ENCODE results near the gene FAM234A.
"Not testable (repeated sequence)": the region's sequence is repeated elsewhere in the genome, so short reads cannot be mapped to it uniquely, and the experiment has no call there.

The FAM234A gene

GRCh38 chr16:230949-231348 lies 3.7 kb upstream of the FAM234A start:
- no peak for DNase-seq

- DNase-seq = no peak
These were observed 5.3 kb downstream of the FAM234A start for GRCh38 chr16:239948-240277.

- DNase-seq = no peak
These were observed 5.9 kb downstream of the FAM234A start for GRCh38 chr16:240559-240958.

GRCh38 chr16:242281-242680 lies 7.7 kb downstream of the FAM234A start:
- no peak for DNase-seq

GRCh38 chr16:243348-243747 lies 8.7 kb downstream of the FAM234A start:
- no peak for DNase-seq

GRCh38 chr16:245105-245504 lies 10.5 kb downstream of the FAM234A start:
- no peak for DNase-seq

GRCh38 chr16:247027-247426 lies 12.4 kb downstream of the FAM234A start:
- DNase-seq = no peak

- no peak for DNase-seq
These were observed 14.8 kb downstream of the FAM234A start for GRCh38 chr16:249431-249830.

GRCh38 chr16:252366-253337 lies 18.0 kb downstream of the FAM234A start:
- DNase-seq = no peak

GRCh38 chr16:253833-254232 lies 19.2 kb downstream of the FAM234A start:
- DNase-seq = no peak

- DNase-seq = no peak
These were observed 19.8 kb downstream of the FAM234A start for GRCh38 chr16:254461-254860.

- no peak for DNase-seq
These were observed 20.6 kb downstream of the FAM234A start for GRCh38 chr16:255183-255582.

- not testable (repeated sequence) for DNase-seq
These were observed 23.5 kb downstream of the FAM234A start for GRCh38 chr16:258091-258490.

GRCh38 chr16:259226-259625 lies 24.6 kb downstream of the FAM234A start:
- DNase-seq = no peak

GRCh38 chr16:259814-260253 lies 25.2 kb downstream of the FAM234A start:
- no peak for DNase-seq

GRCh38 chr16:260326-260725 lies 25.7 kb downstream of the FAM234A start:
- no peak for DNase-seq

GRCh38 chr16:261031-261691 lies 26.5 kb downstream of the FAM234A start:
- DNase-seq = no peak

- no peak for DNase-seq
These were observed 27.6 kb downstream of the FAM234A start for GRCh38 chr16:262121-262745.

GRCh38 chr16:263182-263774 lies 28.7 kb downstream of the FAM234A start:
- DNase-seq = no peak

- no peak for DNase-seq
These were observed 29.3 kb downstream of the FAM234A start for GRCh38 chr16:263944-264343.

GRCh38 chr16:264440-264951 lies 29.9 kb downstream of the FAM234A start:
- no peak for DNase-seq

GRCh38 chr16:265002-265529 lies 30.4 kb downstream of the FAM234A start:
- DNase-seq = no peak

GRCh38 chr16:265711-266110 lies 31.1 kb downstream of the FAM234A start:
- DNase-seq = no peak
